IPS DF 6.9 (cell line): ENCODE data around the gene FUCA1.

Source experiments
- DNase-seq: peaks from one replicate; pipeline ENCODE4 v3.0.0-alpha.2; 2013; ENCODE audit warnings: low read depth, low spot score
- H3K27ac ChIP-seq: one replicate; pipeline ENCODE4 v1.5.1; 2013; ENCODE audit warnings: low read length, control low read depth
- H3K27me3 ChIP-seq: 2 replicates; pipeline ENCODE4 v1.6.1; 2013; ENCODE audit warnings: mild to moderate bottlenecking, low read length; ENCODE audit not compliant: control insufficient read depth, insufficient read depth
- H3K36me3 ChIP-seq: 2 replicates; pipeline ENCODE4 v1.6.1; 2013; ENCODE audit warnings: low read length; ENCODE audit not compliant: control insufficient read depth, insufficient read depth
- H3K4me1 ChIP-seq: 2 replicates; pipeline ENCODE4 v1.6.1; 2013; ENCODE audit warnings: low read length; ENCODE audit not compliant: control insufficient read depth, insufficient read depth
- H3K4me3 ChIP-seq: 2 replicates; pipeline ENCODE4 v1.5.1; 2013; ENCODE audit warnings: mild to moderate bottlenecking, low read length
- H3K9me3 ChIP-seq: 2 replicates; pipeline ENCODE4 v1.6.1; 2013; ENCODE audit warnings: low read length, inconsistent platforms; ENCODE audit not compliant: control insufficient read depth, insufficient read depth
- WGBS: extraction: QIAGEN DNeasy Blood & Tissue Kit; methylation state at CpG from one replicate; pipeline ENCODE4 v1.1.7; 2013; ENCODE audit warnings: mixed read lengths, missing lambda C conversion rate; ENCODE audit not compliant: insufficient read length, insufficient coverage; 5-methylcytosine and 5-hydroxymethylcytosine counted together

The FUCA1 gene

GRCh38 chr1:23824711-23825075, 43.4 kb downstream of the FUCA1 start:
- no peaks in the 10 kb centered on the region for H3K9me3 ChIP-seq
- no peaks in the 10 kb centered on the region for H3K36me3 ChIP-seq
- peak overlapping the region; percentile 90 for H3K4me3 ChIP-seq
- H3K27me3 ChIP-seq: no peaks in the 10 kb centered on the region
- whole genome bisulfite sequencing: no CpG with 5 or more reads among the region's 8 CpGs
- no peaks in the 10 kb centered on the region for H3K4me1 ChIP-seq
- no peak for DNase-seq
- no peak overlapping the region for H3K27ac ChIP-seq

- Histone ChIP-seq H3K9me3 (no peaks in the 10 kb centered on the region), H3K4me3 (no peak overlapping the region), H3K36me3 (no peaks in the 10 kb centered on the region), H3K4me1 (no peaks in the 10 kb centered on the region), H3K27me3 (no peaks in the 10 kb centered on the region), H3K27ac (no peak overlapping the region)
- no peak for DNase-seq
- WGBS: no CpG with 5 or more reads among the region's 7 CpGs
Measured at GRCh38 chr1:23823767-23824166, 44.3 kb downstream of the FUCA1 start.

GRCh38 chr1:23817633-23818032, 50.5 kb downstream of the FUCA1 start:
- no peaks in the 10 kb centered on the region for H3K4me1 ChIP-seq
- no peak overlapping the region for H3K4me3 ChIP-seq
- DNase-seq: no peak
- H3K36me3 ChIP-seq: no peaks in the 10 kb centered on the region
- H3K27me3 ChIP-seq: no peaks in the 10 kb centered on the region
- no peaks in the 10 kb centered on the region for H3K9me3 ChIP-seq
- WGBS: no CpG with 5 or more reads among the region's 3 CpGs
- no peak overlapping the region for H3K27ac ChIP-seq

- H3K4me1 ChIP-seq: no peaks in the 10 kb centered on the region
- no peaks in the 10 kb centered on the region for H3K9me3 ChIP-seq
- no peaks in the 10 kb centered on the region for H3K27me3 ChIP-seq
- DNase-seq: no peak
- no peaks in the 10 kb centered on the region for H3K36me3 ChIP-seq
- no peak overlapping the region for H3K4me3 ChIP-seq
- H3K27ac ChIP-seq: no peak overlapping the region
Measured at GRCh38 chr1:23816906-23817305, 51.2 kb downstream of the FUCA1 start.

- Histone ChIP-seq H3K36me3 (no peaks in the 10 kb centered on the region), H3K4me1 (no peaks in the 10 kb centered on the region), H3K27ac (no peak overlapping the region), H3K4me3 (no peak overlapping the region), H3K9me3 (no peaks in the 10 kb centered on the region), H3K27me3 (no peaks in the 10 kb centered on the region)
- WGBS: no CpG with 5 or more reads among the region's 3 CpGs
- DNase-seq: no peak
Measured at GRCh38 chr1:23816361-23816760, 51.7 kb downstream of the FUCA1 start.

- no peak for DNase-seq
- no peak overlapping the region for H3K27ac ChIP-seq
- H3K4me3 ChIP-seq: no peak overlapping the region
- H3K9me3 ChIP-seq: no peaks in the 10 kb centered on the region
- no peaks in the 10 kb centered on the region for H3K4me1 ChIP-seq
- H3K27me3 ChIP-seq: no peaks in the 10 kb centered on the region
- no CpG with 5 or more reads among the region's 4 CpGs for WGBS
- H3K36me3 ChIP-seq: no peaks in the 10 kb centered on the region
Measured at GRCh38 chr1:23814016-23814415, 54.1 kb downstream of the FUCA1 start.

- DNase-seq: no peak
- Histone ChIP-seq H3K4me3 (no peak overlapping the region), H3K9me3 (no peaks in the 10 kb centered on the region), H3K27me3 (no peaks in the 10 kb centered on the region), H3K36me3 (no peaks in the 10 kb centered on the region), H3K4me1 (no peaks in the 10 kb centered on the region), H3K27ac (no peak overlapping the region)
- no CpG with 5 or more reads among the region's 3 CpGs for WGBS
Measured at GRCh38 chr1:23810818-23811540, 57.1 kb downstream of the FUCA1 start.

GRCh38 chr1:23809751-23810171, 58.3 kb downstream of the FUCA1 start:
- Histone ChIP-seq H3K9me3 (no peaks in the 10 kb centered on the region), H3K36me3 (no peaks in the 10 kb centered on the region), H3K27me3 (no peaks in the 10 kb centered on the region), H3K4me3 (no peak overlapping the region), H3K27ac (no peak overlapping the region), H3K4me1 (no peaks in the 10 kb centered on the region)
- no peak for DNase-seq
- WGBS: no CpG with 5 or more reads among the region's 6 CpGs

- no peaks in the 10 kb centered on the region for H3K9me3 ChIP-seq
- DNase-seq: no peak
- H3K36me3 ChIP-seq: no peaks in the 10 kb centered on the region
- no peaks in the 10 kb centered on the region for H3K4me1 ChIP-seq
- H3K27ac ChIP-seq: no peak overlapping the region
- H3K27me3 ChIP-seq: no peaks in the 10 kb centered on the region
- H3K4me3 ChIP-seq: no peak overlapping the region
- WGBS: no CpG with 5 or more reads among the region's 3 CpGs
Measured at GRCh38 chr1:23807453-23807852, 60.6 kb downstream of the FUCA1 start.

GRCh38 chr1:23806280-23806679, 61.8 kb downstream of the FUCA1 start:
- H3K27ac ChIP-seq: no peak overlapping the region
- H3K4me3 ChIP-seq: no peak overlapping the region
- no peak for DNase-seq
- no peaks in the 10 kb centered on the region for H3K4me1 ChIP-seq
- H3K36me3 ChIP-seq: no peaks in the 10 kb centered on the region
- H3K9me3 ChIP-seq: no peaks in the 10 kb centered on the region
- WGBS: no CpG with 5 or more reads among the region's 6 CpGs
- no peaks in the 10 kb centered on the region for H3K27me3 ChIP-seq

GRCh38 chr1:23805025-23805424, 63.1 kb downstream of the FUCA1 start:
- no CpG with 5 or more reads among the region's 2 CpGs for WGBS
- no peak overlapping the region for H3K27ac ChIP-seq
- DNase-seq: no peak
- H3K36me3 ChIP-seq: no peaks in the 10 kb centered on the region
- H3K27me3 ChIP-seq: no peaks in the 10 kb centered on the region
- H3K4me3 ChIP-seq: no peak overlapping the region
- H3K9me3 ChIP-seq: no peaks in the 10 kb centered on the region
- H3K4me1 ChIP-seq: no peaks in the 10 kb centered on the region
